GM23248 (cell line): ENCODE data around the gene CDCA5. TPM values are rescaled to one million over a fixed set of nuclear protein-coding genes. Genes with fewer than 3 reads are reported as not detected.

ENCODE experiments used
- DNase-seq: peaks from one replicate; pipeline ENCODE4 v3.0.0-alpha.2; 2015
- H2AFZ ChIP-seq: fragments of 200-600 bp; sonication (generic); 2 replicates; pipeline ENCODE4 v1.6.1; 2016; ENCODE audit warnings: antibody characterized with exemption
- H3F3A ChIP-seq: fragments of 200-600 bp; sonication (generic); 2 replicates; pipeline ENCODE4 v1.6.1; 2016; ENCODE audit warnings: mild to moderate bottlenecking, antibody characterized with exemption, mixed run types; ENCODE audit not compliant: insufficient read depth
- H3K27ac ChIP-seq: fragments of 200-600 bp; sonication (generic); 2 replicates; pipeline ENCODE4 v1.5.1; 2016; ENCODE audit warnings: mild to moderate bottlenecking
- H3K27me3 ChIP-seq: fragments of 200-600 bp; sonication (generic); replicated peaks from 2 replicates; pipeline ENCODE4 v1.6.1; 2016; ENCODE audit warnings: mild to moderate bottlenecking; ENCODE audit not compliant: insufficient read depth
- H3K36me3 ChIP-seq: fragments of 200-600 bp; sonication (generic); 2 replicates; pipeline ENCODE4 v1.6.1; 2016; ENCODE audit warnings: low read depth, mild to moderate bottlenecking
- H3K4me1 ChIP-seq: fragments of 200-600 bp; sonication (generic); 2 replicates; pipeline ENCODE4 v1.6.1; 2016; ENCODE audit warnings: mild to moderate bottlenecking; ENCODE audit not compliant: insufficient read depth
- H3K4me2 ChIP-seq: fragments of 200-600 bp; sonication (generic); one replicate; pipeline ENCODE4 v1.6.1; 2016; ENCODE audit warnings: mild to moderate bottlenecking; ENCODE audit not compliant: unreplicated experiment
- H3K4me3 ChIP-seq: fragments of 200-600 bp; sonication (generic); 2 replicates; pipeline ENCODE4 v1.5.1; 2016; ENCODE audit warnings: mild to moderate bottlenecking
- H3K79me2 ChIP-seq: fragments of 200-600 bp; sonication (generic); 2 replicates; pipeline ENCODE4 v1.6.1; 2016; ENCODE audit warnings: mild to moderate bottlenecking; ENCODE audit not compliant: insufficient read depth
- H3K9ac ChIP-seq: fragments of 200-600 bp; sonication (generic); 2 replicates; pipeline ENCODE4 v1.6.1; 2016; ENCODE audit warnings: mild to moderate bottlenecking
- H3K9me2 ChIP-seq: fragments of 200-600 bp; sonication (generic); 2 replicates; pipeline ENCODE4 v1.6.1; 2016; ENCODE audit warnings: mixed run types, mild to moderate bottlenecking, moderate library complexity; ENCODE audit not compliant: insufficient read depth
- H3K9me3 ChIP-seq: fragments of 200-600 bp; sonication (generic); one replicate; pipeline ENCODE4 v1.6.1; 2017; ENCODE audit warnings: low read depth
- H4K20me1 ChIP-seq: fragments of 200-600 bp; sonication (generic); 2 replicates; pipeline ENCODE4 v1.6.0; 2016; ENCODE audit not compliant: insufficient read depth
- EZH2 ChIP-seq: fragments of 200-600 bp; sonication (generic); IDR thresholded peaks from 2 replicates; pipeline ENCODE4 v1.6.1; 2018; ENCODE audit warnings: antibody characterized with exemption, mild to moderate bottlenecking; ENCODE audit not compliant: insufficient read depth, poor library complexity, severe bottlenecking
- EZH2phosphoT487 ChIP-seq: fragments of 200-600 bp; sonication (generic); IDR thresholded peaks from 2 replicates; pipeline ENCODE4 v1.6.1; 2018; ENCODE audit warnings: antibody characterized with exemption, moderate library complexity, mild to moderate bottlenecking, low read depth; ENCODE audit not compliant: insufficient read depth
- WGBS, 2 experiments: methylation state at CpG; one replicate each; pipeline ENCODE4 v1.1.6; 2015 to 2017; ENCODE audit warnings: low lambda C conversion rate in 2 of 2, low coverage in 1 of 2; ENCODE audit errors: missing lambda C conversion rate in 2 of 2; 5-methylcytosine and 5-hydroxymethylcytosine counted together
- in situ Hi-C: fragments of 300-500 bp; cut with MboI; formaldehyde crosslinking; loops from 2 replicates; pipeline ENCODE4 v1.15.0; 2020
- polyA plus RNA-seq: library from polyadenylated mRNA; unstranded; fragments of >200 nt; fragmentation: Nextera tagmentation; extraction: Ambion mirVana; gene quantifications from 2 replicates; pipeline ENCODE4 v1.2.1, GENCODE V29; 2016
- total RNA-seq: library from RNA; depleted of rRNA; stranded (reverse); fragments of >200 nt; shearing (Covaris generic); gene quantifications from 2 replicates; pipeline ENCODE4 v1.2.3, GENCODE V29; 2014

The CDCA5 gene
- total and polyA plus RNA-seq, 2 experiments from 2014 or later, result 11.9 to 16.8 TPM

DNA sequence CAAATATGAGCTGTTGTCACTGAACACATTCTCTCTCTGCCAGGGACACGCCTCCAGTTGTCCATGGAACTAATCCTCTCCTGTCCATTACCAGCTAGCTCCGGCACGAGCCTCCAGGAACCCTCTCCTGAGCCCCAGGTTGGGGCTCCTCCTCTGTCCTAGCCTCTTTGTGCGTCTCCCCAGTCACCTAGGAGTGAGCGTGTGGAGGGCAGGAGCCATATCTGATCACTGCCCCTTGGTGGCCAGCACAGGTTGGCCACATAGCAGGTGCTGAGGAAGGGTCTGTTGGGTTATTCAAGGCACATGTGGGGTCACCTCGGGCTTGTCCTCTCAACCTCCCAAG is 48.0 kb upstream of the CDCA5 start:
- no peak overlapping the region for H3K4me3 ChIP-seq
- no peak overlapping the region for H2AFZ ChIP-seq
- no peaks in the 10 kb centered on the region for H3K9me3 ChIP-seq
- no peak overlapping the region for H3K27ac ChIP-seq
- H3K79me2 ChIP-seq, result peaks cover 37% of the 10 kb centered on the region
- in situ Hi-C loops, result no loop called here
- no peaks in the 10 kb centered on the region for H3K9me2 ChIP-seq
- H3K36me3 ChIP-seq, result peaks cover 8% of the 10 kb centered on the region; the same call in 1 of the 2 replicates
- H4K20me1 ChIP-seq, result no peaks in the 10 kb centered on the region
- H3F3A ChIP-seq, result peaks cover 9% of the 10 kb centered on the region
- DNase-seq, result no peak
- 0 out of 2 replicates have a peak overlapping the region, but pooled peaks have one; percentile 98 for H3K9ac ChIP-seq
- H3K27me3 ChIP-seq, result no peaks in the 10 kb centered on the region
- H3K4me1 ChIP-seq, result peaks cover 8% of the 10 kb centered on the region
- WGBS, 2 experiments, result 59 to 66% methylated on average over 6 of the region's 6 CpGs
- H3K4me2 ChIP-seq, result no peak overlapping the region
- TF ChIP-seq EZH2phosphoT487, result no peak
- no peak for TF ChIP-seq EZH2

DNA sequence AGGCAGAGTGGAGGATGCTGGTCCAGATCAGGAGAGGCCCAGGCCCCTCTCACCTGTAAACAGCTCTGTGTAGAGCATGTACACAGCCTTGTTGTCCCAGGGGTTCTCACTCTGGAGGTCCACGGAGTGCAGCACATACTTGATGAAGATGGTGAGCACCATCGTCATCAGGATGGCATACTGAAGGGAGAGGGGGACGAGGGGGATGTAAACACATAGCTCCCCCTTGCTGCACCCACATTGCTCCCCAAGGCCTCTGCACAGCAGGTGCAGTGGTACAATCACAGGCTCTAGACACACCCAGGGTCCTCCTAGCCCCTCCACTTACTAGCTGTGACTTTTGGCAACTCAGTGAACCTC is 47.6 kb upstream of the CDCA5 start:
- Histone ChIP-seq H3K4me2 (no peak overlapping the region), H3K9ac (no peak overlapping the region), H3K9me3 (no peaks in the 10 kb centered on the region), H2AFZ (no peak overlapping the region), H3F3A (peaks cover 11% of the 10 kb centered on the region), H3K27me3 (no peaks in the 10 kb centered on the region), H4K20me1 (no peaks in the 10 kb centered on the region), H3K4me3 (no peak overlapping the region), H3K9me2 (no peaks in the 10 kb centered on the region), H3K79me2 (peaks cover 37% of the 10 kb centered on the region), H3K36me3 (peaks cover 13% of the 10 kb centered on the region; the same call in 1 of the 2 replicates), H3K4me1 (peaks cover 8% of the 10 kb centered on the region), H3K27ac (no peak overlapping the region)
- in situ Hi-C loops, result no loop called here
- DNase-seq, result no peak
- WGBS, 2 experiments, result 71 to 76% methylated on average over 3 of the region's 3 CpGs
- no peak for TF ChIP-seq EZH2

DNA sequence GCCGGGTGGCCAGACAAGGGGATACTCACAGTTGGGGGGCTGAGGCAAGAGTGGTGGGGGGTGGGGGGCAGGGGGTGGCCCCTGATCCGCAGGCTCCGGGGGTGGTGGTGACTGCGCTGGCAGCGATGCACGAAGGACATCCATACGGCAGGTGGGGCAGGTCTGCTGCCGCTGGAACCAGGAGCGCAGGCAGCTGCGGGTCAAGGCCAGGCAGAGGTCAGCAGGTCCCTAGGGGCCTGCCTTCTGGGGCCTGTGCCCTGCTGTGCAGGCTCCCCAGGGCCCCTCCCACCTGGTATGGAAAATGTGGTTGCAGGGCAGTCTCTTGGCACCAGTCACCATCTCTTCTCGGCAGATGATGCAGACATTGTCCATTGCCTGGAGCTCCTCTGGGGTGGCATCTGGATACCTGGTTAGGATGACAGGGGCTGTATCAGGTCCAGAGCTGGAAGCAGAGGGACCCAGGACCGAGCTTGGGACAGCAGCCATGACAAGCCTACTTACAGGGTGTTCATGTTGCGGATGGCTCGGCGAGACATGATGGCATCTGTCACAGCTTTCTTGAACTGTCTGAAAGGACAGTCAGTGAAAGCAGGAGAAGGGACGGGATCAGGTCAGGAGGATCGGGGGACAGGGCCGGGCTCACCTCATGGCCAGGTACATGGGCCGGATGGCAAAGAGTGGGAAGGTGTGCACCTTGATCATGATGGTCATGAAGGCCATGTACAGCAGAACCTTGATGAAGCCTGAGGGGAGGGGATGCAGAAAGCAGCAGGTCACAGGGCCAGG is 47.0 kb upstream of the CDCA5 start:
- peaks cover 37% of the 10 kb centered on the region for H3K79me2 ChIP-seq

DNA sequence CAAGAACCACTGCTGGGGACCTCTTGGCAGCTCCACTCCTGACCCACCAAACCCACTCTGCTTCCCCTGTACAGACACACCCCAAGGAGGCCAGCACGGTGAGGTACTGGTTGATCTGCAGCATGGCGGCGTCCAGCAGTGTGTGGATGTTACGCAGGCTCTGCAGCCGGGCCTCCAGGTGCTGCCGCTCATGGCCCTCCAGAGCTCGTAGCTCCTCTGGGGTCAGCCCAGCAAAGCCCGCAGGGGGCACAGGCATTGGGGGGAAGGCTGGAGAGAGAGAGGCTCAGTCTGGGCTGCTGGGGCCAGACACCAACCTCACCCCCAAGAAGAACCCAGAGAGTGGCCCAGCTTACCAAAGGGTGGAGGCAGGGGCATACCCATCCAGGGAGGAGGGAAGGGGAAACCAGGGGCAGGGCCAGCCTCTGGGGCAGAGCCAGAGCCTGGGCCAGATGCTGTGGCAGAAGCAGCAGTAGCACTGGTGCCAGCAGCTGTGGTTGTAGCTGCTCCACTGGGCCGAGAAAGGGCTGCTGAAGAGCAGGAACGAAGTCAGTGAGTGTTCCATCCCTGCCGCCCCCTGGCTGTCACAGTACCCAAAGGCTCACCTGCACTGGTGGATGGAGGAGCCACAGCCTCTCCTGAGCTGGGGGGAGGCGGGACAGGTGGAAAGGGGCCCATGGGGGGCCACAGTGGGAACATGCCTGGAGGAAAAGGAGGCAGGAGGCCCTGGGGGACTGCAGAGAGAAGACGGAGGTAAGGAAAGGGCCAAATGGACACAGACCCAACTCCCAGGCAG is 46.0 kb upstream of the CDCA5 start:
- Histone ChIP-seq H3K79me2 (peaks cover 43% of the 10 kb centered on the region), H3K9ac (peak overlapping the region; percentile 21; the same call in 1 of the 2 replicates), H3K27ac (no peak overlapping the region), H3K9me3 (no peaks in the 10 kb centered on the region), H3K9me2 (no peaks in the 10 kb centered on the region), H2AFZ (no peak overlapping the region), H3K4me1 (peaks cover 8% of the 10 kb centered on the region), H3F3A (peaks cover 11% of the 10 kb centered on the region), H3K4me2 (no peak overlapping the region), H3K27me3 (no peaks in the 10 kb centered on the region), H3K36me3 (peaks cover 20% of the 10 kb centered on the region; the same call in 1 of the 2 replicates), H4K20me1 (no peaks in the 10 kb centered on the region), H3K4me3 (no peak overlapping the region)
- no peak for TF ChIP-seq EZH2
- no peak for TF ChIP-seq EZH2phosphoT487
- in situ Hi-C loops, result no loop called here
- DNase-seq, result no peak
- 75 to 81% methylated on average over 11 to 13 of the region's 13 CpGs for WGBS, 2 experiments

More for the DNA sequence above, 47.0 kb upstream of the CDCA5 start:
- in situ Hi-C loops, result no loop called here
- TF ChIP-seq EZH2phosphoT487 (no peak), EZH2 (no peak)
- Histone ChIP-seq H3K27ac (no peak overlapping the region), H2AFZ (no peak overlapping the region), H3K9me3 (no peaks in the 10 kb centered on the region), H3K9ac (no peak overlapping the region), H3K4me1 (peaks cover 8% of the 10 kb centered on the region), H3K9me2 (no peaks in the 10 kb centered on the region), H3K36me3 (peaks cover 18% of the 10 kb centered on the region; the same call in 1 of the 2 replicates), H3K4me3 (no peak overlapping the region), H3K4me2 (no peak overlapping the region), H3F3A (peaks cover 11% of the 10 kb centered on the region), H3K27me3 (no peaks in the 10 kb centered on the region), H4K20me1 (no peaks in the 10 kb centered on the region)
- WGBS, 2 experiments, result 83 to 87% methylated on average over 15 to 19 of the region's 19 CpGs
- no peak for DNase-seq
